ENCODE results near the gene PSORS1C2.
A peak's percentile ranks its signal among the peaks of the same experiment; 100 is the strongest.

The PSORS1C2 gene

GRCh38 chr6:31156641-31157040 lies 17.8 kb upstream of the PSORS1C2 start:
- H3K9ac ChIP-seq (ENCODE audit: low read depth, low read length): no peak overlapping the region
- no peaks in the 10 kb centered on the region for H3K9me3 ChIP-seq (ENCODE audit: insufficient read depth, low read depth, low read length)
- H3K4me3 ChIP-seq (ENCODE audit: low read length): 0 out of 2 replicates have a peak overlapping the region, but pooled peaks have one; percentile 80
- peaks cover 4% of the 10 kb centered on the region; the same call in 1 of the 2 replicates for H3K27me3 ChIP-seq (ENCODE audit: insufficient read depth, low read length)
- H3K27ac ChIP-seq (ENCODE audit: low read depth, low read length): no peak overlapping the region
- 93% methylated on average over 7 of the region's 7 CpGs for WGBS
- H3K4me1 ChIP-seq (ENCODE audit: insufficient read depth, low read length): peaks cover 12% of the 10 kb centered on the region; the same call in 1 of the 2 replicates
- peaks cover 32% of the 10 kb centered on the region for H3K36me3 ChIP-seq (ENCODE audit: insufficient read depth, low read length)

- Histone ChIP-seq H3K27me3 (ENCODE audit: insufficient read depth, low read length) (no peaks in the 10 kb centered on the region; the same call in 1 of the 2 replicates), H3K27ac (ENCODE audit: low read depth, low read length) (no peak overlapping the region), H3K36me3 (ENCODE audit: insufficient read depth, low read length) (peaks cover 40% of the 10 kb centered on the region), H3K4me1 (ENCODE audit: insufficient read depth, low read length) (peaks cover 6% of the 10 kb centered on the region; the same call in 1 of the 2 replicates), H3K9ac (ENCODE audit: low read depth, low read length) (no peak overlapping the region), H3K4me3 (ENCODE audit: low read length) (no peak overlapping the region), H3K9me3 (ENCODE audit: insufficient read depth, low read depth, low read length) (no peaks in the 10 kb centered on the region)
- WGBS: 97% methylated on average over 15 of the region's 15 CpGs
Observed at GRCh38 chr6:31154436-31154835, 15.6 kb upstream of the PSORS1C2 start.

- peaks cover 47% of the 10 kb centered on the region for H3K36me3 ChIP-seq (ENCODE audit: insufficient read depth, low read length)
- no peak overlapping the region for H3K4me3 ChIP-seq (ENCODE audit: low read length)
- H3K27ac ChIP-seq (ENCODE audit: low read depth, low read length): no peak overlapping the region
- peaks cover 6% of the 10 kb centered on the region; the same call in 1 of the 2 replicates for H3K4me1 ChIP-seq (ENCODE audit: insufficient read depth, low read length)
- H3K9me3 ChIP-seq (ENCODE audit: insufficient read depth, low read depth, low read length): no peaks in the 10 kb centered on the region
- H3K27me3 ChIP-seq (ENCODE audit: insufficient read depth, low read length): no peaks in the 10 kb centered on the region
- no peak overlapping the region for H3K9ac ChIP-seq (ENCODE audit: low read depth, low read length)
- 93% methylated on average over 7 of the region's 7 CpGs for WGBS
Observed at GRCh38 chr6:31152781-31153180, 13.9 kb upstream of the PSORS1C2 start.

GRCh38 chr6:31149827-31150447 lies 11.1 kb upstream of the PSORS1C2 start:
- H3K9me3 ChIP-seq (ENCODE audit: insufficient read depth, low read depth, low read length): no peaks in the 10 kb centered on the region
- H3K27ac ChIP-seq (ENCODE audit: low read depth, low read length): no peak overlapping the region
- H3K4me3 ChIP-seq (ENCODE audit: low read length): no peak overlapping the region
- no peak overlapping the region for H3K9ac ChIP-seq (ENCODE audit: low read depth, low read length)
- no peaks in the 10 kb centered on the region for H3K4me1 ChIP-seq (ENCODE audit: insufficient read depth, low read length)
- H3K36me3 ChIP-seq (ENCODE audit: insufficient read depth, low read length): peaks cover 51% of the 10 kb centered on the region
- WGBS: 96% methylated on average over 6 of the region's 6 CpGs
- H3K27me3 ChIP-seq (ENCODE audit: insufficient read depth, low read length): no peaks in the 10 kb centered on the region

GRCh38 chr6:31145386-31145785 lies 6.5 kb upstream of the PSORS1C2 start:
- no peaks in the 10 kb centered on the region for H3K9me3 ChIP-seq (ENCODE audit: insufficient read depth, low read depth, low read length)
- H3K4me1 ChIP-seq (ENCODE audit: insufficient read depth, low read length): peaks cover 9% of the 10 kb centered on the region; the same call in 1 of the 2 replicates
- H3K27ac ChIP-seq (ENCODE audit: low read depth, low read length): no peak overlapping the region
- no peak overlapping the region for H3K4me3 ChIP-seq (ENCODE audit: low read length)
- WGBS: 95% methylated on average over 10 of the region's 10 CpGs
- peaks cover 57% of the 10 kb centered on the region for H3K36me3 ChIP-seq (ENCODE audit: insufficient read depth, low read length)
- no peaks in the 10 kb centered on the region for H3K27me3 ChIP-seq (ENCODE audit: insufficient read depth, low read length)
- H3K9ac ChIP-seq (ENCODE audit: low read depth, low read length): no peak overlapping the region

- Histone ChIP-seq H3K9me3 (ENCODE audit: insufficient read depth, low read depth, low read length) (no peaks in the 10 kb centered on the region), H3K9ac (ENCODE audit: low read depth, low read length) (no peak overlapping the region), H3K36me3 (ENCODE audit: insufficient read depth, low read length) (peaks cover 53% of the 10 kb centered on the region), H3K27ac (ENCODE audit: low read depth, low read length) (no peak overlapping the region), H3K27me3 (ENCODE audit: insufficient read depth, low read length) (no peaks in the 10 kb centered on the region), H3K4me1 (ENCODE audit: insufficient read depth, low read length) (peaks cover 9% of the 10 kb centered on the region; the same call in 1 of the 2 replicates), H3K4me3 (ENCODE audit: low read length) (no peak overlapping the region)
- whole genome bisulfite sequencing: 89% methylated on average over 11 of the region's 11 CpGs
Observed at GRCh38 chr6:31144970-31145340, 6.1 kb upstream of the PSORS1C2 start.

- Histone ChIP-seq H3K9me3 (ENCODE audit: insufficient read depth, low read depth, low read length) (no peaks in the 10 kb centered on the region), H3K27ac (ENCODE audit: low read depth, low read length) (no peak overlapping the region), H3K4me1 (ENCODE audit: insufficient read depth, low read length) (peaks cover 10% of the 10 kb centered on the region; the same call in 1 of the 2 replicates), H3K27me3 (ENCODE audit: insufficient read depth, low read length) (no peaks in the 10 kb centered on the region), H3K36me3 (ENCODE audit: insufficient read depth, low read length) (peaks cover 48% of the 10 kb centered on the region), H3K4me3 (ENCODE audit: low read length) (no peak overlapping the region), H3K9ac (ENCODE audit: low read depth, low read length) (no peak overlapping the region)
- 96% methylated on average over 18 of the region's 18 CpGs for WGBS
Observed at GRCh38 chr6:31144296-31144969, 5.6 kb upstream of the PSORS1C2 start.

- WGBS: 36% methylated on average over 11 of the region's 11 CpGs
- H3K4me3 ChIP-seq (ENCODE audit: low read length): no peak overlapping the region
- peaks cover 14% of the 10 kb centered on the region; the same call in 1 of the 2 replicates for H3K4me1 ChIP-seq (ENCODE audit: insufficient read depth, low read length)
- H3K36me3 ChIP-seq (ENCODE audit: insufficient read depth, low read length): peaks cover 44% of the 10 kb centered on the region
- no peak overlapping the region for H3K27ac ChIP-seq (ENCODE audit: low read depth, low read length)
- no peaks in the 10 kb centered on the region for H3K9me3 ChIP-seq (ENCODE audit: insufficient read depth, low read depth, low read length)
- no peaks in the 10 kb centered on the region for H3K27me3 ChIP-seq (ENCODE audit: insufficient read depth, low read length)
- no peak overlapping the region for H3K9ac ChIP-seq (ENCODE audit: low read depth, low read length)
Observed at GRCh38 chr6:31143148-31143547, 4.3 kb upstream of the PSORS1C2 start.

GRCh38 chr6:31142361-31142761 lies 3.5 kb upstream of the PSORS1C2 start:
- 69% methylated on average over 2 of the region's 2 CpGs for WGBS

GRCh38 chr6:31140643-31141042 lies 1.8 kb upstream of the PSORS1C2 start:
- Histone ChIP-seq H3K9ac (ENCODE audit: low read depth, low read length) (no peak overlapping the region), H3K27me3 (ENCODE audit: insufficient read depth, low read length) (no peaks in the 10 kb centered on the region), H3K4me3 (ENCODE audit: low read length) (no peak overlapping the region), H3K4me1 (ENCODE audit: insufficient read depth, low read length) (peaks cover 17% of the 10 kb centered on the region; the same call in 1 of the 2 replicates), H3K36me3 (ENCODE audit: insufficient read depth, low read length) (peaks cover 30% of the 10 kb centered on the region), H3K27ac (ENCODE audit: low read depth, low read length) (no peak overlapping the region), H3K9me3 (ENCODE audit: insufficient read depth, low read depth, low read length) (no peaks in the 10 kb centered on the region)
- 90% methylated on average over 15 of the region's 15 CpGs for WGBS

More at GRCh38 chr6:31142361-31142761, 3.5 kb upstream of the PSORS1C2 start:
- Histone ChIP-seq H3K9me3 (ENCODE audit: insufficient read depth, low read depth, low read length) (no peaks in the 10 kb centered on the region), H3K27ac (ENCODE audit: low read depth, low read length) (no peak overlapping the region), H3K4me3 (ENCODE audit: low read length) (no peak overlapping the region), H3K27me3 (ENCODE audit: insufficient read depth, low read length) (no peaks in the 10 kb centered on the region), H3K9ac (ENCODE audit: low read depth, low read length) (no peak overlapping the region), H3K36me3 (ENCODE audit: insufficient read depth, low read length) (peaks cover 41% of the 10 kb centered on the region), H3K4me1 (ENCODE audit: insufficient read depth, low read length) (peaks cover 17% of the 10 kb centered on the region; the same call in 1 of the 2 replicates)

- Histone ChIP-seq H3K36me3 (ENCODE audit: insufficient read depth, low read length) (peaks cover 20% of the 10 kb centered on the region), H3K27me3 (ENCODE audit: insufficient read depth, low read length) (no peaks in the 10 kb centered on the region), H3K9me3 (ENCODE audit: insufficient read depth, low read depth, low read length) (no peaks in the 10 kb centered on the region), H3K9ac (ENCODE audit: low read depth, low read length) (no peak overlapping the region), H3K4me1 (ENCODE audit: insufficient read depth, low read length) (peaks cover 17% of the 10 kb centered on the region; the same call in 1 of the 2 replicates), H3K4me3 (ENCODE audit: low read length) (no peak overlapping the region), H3K27ac (ENCODE audit: low read depth, low read length) (no peak overlapping the region; the same call in 1 of the 2 replicates)
- WGBS: 17% methylated on average over 4 of the region's 4 CpGs
Observed at GRCh38 chr6:31139599-31139998, 733 bp upstream of the PSORS1C2 start.

Data from HUES64 (cell line).